ENCODE results near the gene AVPR2. TPM values are rescaled to one million over a fixed set of nuclear protein-coding genes. Genes with fewer than 3 reads are reported as not detected.

Gene AVPR2
- total and polyA plus RNA-seq, 9 of the 15 experiments (the other 6 are each of a cell fraction or from before 2014, with no cell fraction given), result not detected

GRCh38 chrX:153862369-153863250 is 41.9 kb upstream of the AVPR2 start:
- CTCF ChIA-PET (ENCODE audit: low intra/inter-chr PET ratio), result no interaction called here
- Histone ChIP-seq H3K36me3 (ENCODE audit: control insufficient read depth, insufficient read depth, low read length) (no peaks in the 10 kb centered on the region), H3K4me3 (no peak overlapping the region), H3K9me3 (replicated peaks; ENCODE audit: control insufficient read depth, insufficient read depth, low read depth, low read length) (no peaks in the 10 kb centered on the region), H3K79me2 (ENCODE audit: control insufficient read depth, insufficient read depth, low read length) (no peaks in the 10 kb centered on the region), H4K20me1 (replicated peaks; ENCODE audit: control insufficient read depth, insufficient read depth, low read length) (no peaks in the 10 kb centered on the region), H3K9me1 (ENCODE audit: control insufficient read depth, insufficient read depth, low read length) (no peaks in the 10 kb centered on the region), H3K9ac (ENCODE audit: insufficient read depth in 1 of 2, low read depth in 2 of 2, low read length in 2 of 2) (no peak overlapping the region), H3K4me1 (replicated peaks in 1 of 2; ENCODE audit: control insufficient read depth in 2 of 2, insufficient read depth in 2 of 2, low read length in 2 of 2) (peaks cover 0 to 33% of the 10 kb centered on the region in 2 experiments; a peak in 2 of 5 replicates), H3K4me2 (ENCODE audit: insufficient read depth, low read length) (no peak overlapping the region), H2AFZ (ENCODE audit: low read depth, low read length) (no peak overlapping the region), H3K27me3 (ENCODE audit: control insufficient read depth in 2 of 2, insufficient read depth in 2 of 2, low read length in 2 of 2) (peaks cover 20 to 68% of the 10 kb centered on the region in 2 experiments), H3K27ac (ENCODE audit: extremely low read depth, low read depth, low read length) (no peak overlapping the region)
- in situ Hi-C loops (cut with MboI) (no loop called here), intact Hi-C loops (cut with micrococcal nuclease) (no loop called here)
- DNase-seq (ENCODE audit: extremely low read depth in 1 of 4, low spot score in 3 of 4) (no peak), FAIRE-seq (no peak), ATAC-seq (no peak)
- 21% methylated on average over 18 of the region's 22 CpGs for WGBS (ENCODE audit: insufficient coverage, low coverage, missing lambda C conversion rate)
- no peak for TF ChIP-seq ZNF354B (CRISPR knock-in tag; IDR thresholded peaks at IDR 0.05)
- TF ChIP-seq CHD1 (IDR thresholded peaks at IDR 0.05; ENCODE audit: low read length), result no peak
- no peak for TF ChIP-seq RBBP5 (IDR thresholded peaks at IDR 0.05; ENCODE audit: borderline replicate concordance, insufficient read depth, low read length, poor library complexity, severe bottlenecking)
- BruUV-seq (replicated peaks), result no TSS peak
- POLR2A ChIA-PET, result interaction anchor here (0.5 kb wide), 1 partner anchor 189 kb away, joined by 3 read pairs; no protein-coding TSS in a partner anchor

Data from K562 (cell line).